GM21619 (cell line): ENCODE data around the gene ACACA.
"Not testable (repeated sequence)": the region's sequence is repeated elsewhere in the genome, so short reads cannot be mapped to it uniquely, and the experiment has no call there.

Experiments used
- ATAC-seq: cut with Tn5 transposase; IDR thresholded peaks from one replicate; pipeline ENCODE4 v1.9.1; 2021; ENCODE audit not compliant: unreplicated experiment

The ACACA gene

GRCh38 chr17:37356796-37357569, 49.7 kb downstream of the ACACA start:
- not testable (repeated sequence) for ATAC-seq

- not testable (repeated sequence) for ATAC-seq
These were observed 59.7 kb downstream of the ACACA start for GRCh38 chr17:37346863-37347402.

DNA sequence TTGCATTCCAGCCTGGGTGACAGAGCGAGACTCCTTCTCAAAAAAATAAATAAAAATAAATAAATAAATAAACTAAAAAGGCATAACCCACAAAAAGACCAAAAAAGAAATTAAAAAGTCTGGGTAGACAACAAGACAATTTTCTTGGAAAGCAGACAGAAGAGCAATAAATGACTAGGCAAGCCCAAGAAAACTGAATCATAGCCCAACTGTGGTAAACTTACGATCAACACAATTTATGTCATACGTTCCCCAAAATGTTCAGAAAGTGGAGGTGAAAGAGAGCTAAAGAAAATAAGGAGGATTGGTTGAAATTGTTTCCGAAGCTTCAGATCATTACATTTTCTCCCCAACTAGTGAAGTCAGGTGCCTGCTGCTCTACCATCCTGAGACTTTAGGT, 62.1 kb downstream of the ACACA start:
- no peak for ATAC-seq

- no peak for ATAC-seq
These were observed 64.0 kb downstream of the ACACA start for GRCh38 chr17:37342589-37342988.

- no peak for ATAC-seq
These were observed 65.8 kb downstream of the ACACA start for GRCh38 chr17:37340804-37341203.

- ATAC-seq = no peak
These were observed 67.3 kb downstream of the ACACA start for GRCh38 chr17:37339321-37339720.

- no peak for ATAC-seq
These were observed 67.8 kb downstream of the ACACA start for GRCh38 chr17:37338847-37339246.

DNA sequence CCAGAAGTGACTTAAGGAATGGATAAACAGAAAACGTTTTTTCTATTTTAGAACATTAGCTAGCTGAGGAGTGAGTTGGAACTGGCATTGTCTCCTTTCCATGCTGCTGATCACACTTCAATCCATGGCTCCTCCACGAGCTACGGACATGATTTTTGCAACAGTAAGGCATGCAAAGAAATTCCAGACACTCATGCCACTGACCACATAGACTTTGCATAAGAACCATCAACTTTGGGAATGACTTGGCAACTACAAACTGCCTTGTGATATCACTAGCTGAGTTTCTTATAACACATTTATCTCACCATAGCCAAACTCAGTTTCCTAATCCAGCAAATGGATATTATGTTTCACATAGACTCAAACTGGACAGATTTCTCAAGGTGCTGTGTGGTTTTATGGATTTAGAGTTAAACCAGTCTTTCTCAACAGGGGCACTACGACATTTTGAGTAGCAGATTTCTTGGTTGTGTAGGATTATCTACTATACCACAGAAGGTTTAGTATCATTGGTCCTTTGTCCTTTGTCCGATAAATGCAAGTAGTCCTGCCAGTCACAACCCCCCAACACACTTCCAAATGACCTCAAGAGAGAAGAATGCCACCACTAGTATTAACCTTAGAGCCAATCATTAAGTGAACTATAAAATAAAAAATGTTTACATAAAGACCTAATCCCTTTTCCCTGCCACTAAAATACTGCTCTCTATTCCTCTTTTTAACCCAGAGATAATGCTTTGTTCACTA, 79.1 kb downstream of the ACACA start:
- ATAC-seq = no peak

GRCh38 chr17:37322826-37323561, 83.6 kb downstream of the ACACA start:
- ATAC-seq = no peak

DNA sequence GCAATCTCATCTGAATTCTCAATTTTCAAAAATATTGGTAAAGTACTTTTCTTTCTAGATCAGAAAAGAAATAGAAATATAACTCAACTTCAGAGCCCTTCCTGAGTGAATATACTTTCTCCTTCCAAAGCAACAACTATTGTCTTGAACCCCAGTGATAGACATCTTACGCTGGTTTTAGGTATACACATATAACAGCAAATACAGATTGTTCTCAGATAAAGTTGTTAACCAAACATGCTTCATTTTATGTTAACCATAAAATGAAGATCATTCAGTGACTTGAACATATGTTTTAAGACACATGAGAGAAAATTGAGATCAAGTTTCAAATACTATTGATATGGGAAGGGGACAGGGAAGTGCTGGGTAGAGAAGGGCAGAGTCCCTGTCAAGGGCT, 84.5 kb downstream of the ACACA start:
- ATAC-seq = no peak

GRCh38 chr17:37318931-37319594, 87.6 kb downstream of the ACACA start:
- no peak for ATAC-seq

DNA sequence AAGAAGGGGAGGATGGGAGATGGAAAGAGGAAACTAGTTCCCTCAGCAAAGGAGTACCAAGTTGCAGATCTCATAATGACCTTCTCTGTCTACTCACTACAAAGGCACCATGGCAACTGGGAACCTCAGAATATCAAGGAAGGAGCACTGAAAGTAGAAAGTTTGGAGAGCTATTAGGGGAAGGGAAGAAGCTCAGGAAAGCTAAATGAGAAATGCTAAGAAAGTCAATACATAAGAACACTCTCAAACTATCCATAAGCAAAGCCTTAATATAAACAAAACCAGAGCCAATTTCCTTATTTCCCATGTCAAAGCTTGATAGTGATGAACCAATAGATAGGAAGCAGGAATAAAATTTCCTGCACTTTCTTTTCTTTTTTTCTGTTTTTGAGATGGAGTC, 88.8 kb downstream of the ACACA start:
- no peak for ATAC-seq

GRCh38 chr17:37315601-37316000, 91.0 kb downstream of the ACACA start:
- ATAC-seq = no peak

- no peak for ATAC-seq
These were observed 94.3 kb downstream of the ACACA start for GRCh38 chr17:37312137-37312923.

GRCh38 chr17:37310940-37311339, 95.7 kb downstream of the ACACA start:
- no peak for ATAC-seq

- no peak for ATAC-seq
These were observed 97.6 kb downstream of the ACACA start for GRCh38 chr17:37309051-37309450.

DNA sequence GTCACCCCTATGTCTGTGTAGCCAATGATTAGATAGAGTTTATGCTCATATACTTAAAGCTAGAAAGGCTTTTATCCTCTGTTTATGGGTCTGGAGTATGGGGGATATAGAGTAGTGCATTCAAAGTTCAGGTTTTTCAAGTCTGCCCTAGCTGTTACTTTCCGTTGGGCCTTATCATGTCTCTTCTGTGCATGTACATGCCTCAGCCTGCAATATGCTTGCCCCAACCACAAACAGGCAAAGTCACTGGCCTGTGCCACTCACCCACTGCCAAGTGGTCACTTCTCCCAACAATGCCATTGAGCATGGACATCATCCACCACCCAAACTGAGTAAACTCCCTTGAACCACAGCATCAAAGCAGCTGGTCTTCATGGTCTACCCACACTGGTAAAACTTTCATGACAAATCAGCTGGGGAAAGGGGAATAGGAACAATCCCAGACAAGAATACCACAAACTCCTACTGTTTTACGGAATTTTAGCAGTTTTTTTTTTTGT, 101.2 kb downstream of the ACACA start:
- ATAC-seq = no peak

DNA sequence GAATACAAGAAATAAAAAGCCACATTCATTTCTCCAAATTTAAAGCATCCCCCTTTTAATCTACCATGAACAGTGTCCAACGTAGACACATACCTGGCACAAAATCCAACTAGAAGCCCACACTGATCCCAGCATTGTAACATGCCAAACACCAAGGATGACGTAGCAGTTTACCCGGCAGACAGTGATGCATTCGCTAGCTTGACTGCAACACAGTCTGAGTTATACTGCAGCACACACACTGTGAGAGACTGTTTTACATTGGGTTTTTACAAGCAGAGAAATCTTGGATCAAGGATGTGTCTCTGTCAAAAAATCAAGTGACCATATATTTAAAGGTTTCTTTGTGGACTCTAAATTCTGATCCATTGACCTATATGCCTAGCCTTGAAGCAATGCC, 105.3 kb downstream of the ACACA start:
- no peak for ATAC-seq

- no peak for ATAC-seq
These were observed 106.0 kb downstream of the ACACA start for GRCh38 chr17:37300683-37301082.
